ENCODE data around the gene DYNLT2B.

DNA sequence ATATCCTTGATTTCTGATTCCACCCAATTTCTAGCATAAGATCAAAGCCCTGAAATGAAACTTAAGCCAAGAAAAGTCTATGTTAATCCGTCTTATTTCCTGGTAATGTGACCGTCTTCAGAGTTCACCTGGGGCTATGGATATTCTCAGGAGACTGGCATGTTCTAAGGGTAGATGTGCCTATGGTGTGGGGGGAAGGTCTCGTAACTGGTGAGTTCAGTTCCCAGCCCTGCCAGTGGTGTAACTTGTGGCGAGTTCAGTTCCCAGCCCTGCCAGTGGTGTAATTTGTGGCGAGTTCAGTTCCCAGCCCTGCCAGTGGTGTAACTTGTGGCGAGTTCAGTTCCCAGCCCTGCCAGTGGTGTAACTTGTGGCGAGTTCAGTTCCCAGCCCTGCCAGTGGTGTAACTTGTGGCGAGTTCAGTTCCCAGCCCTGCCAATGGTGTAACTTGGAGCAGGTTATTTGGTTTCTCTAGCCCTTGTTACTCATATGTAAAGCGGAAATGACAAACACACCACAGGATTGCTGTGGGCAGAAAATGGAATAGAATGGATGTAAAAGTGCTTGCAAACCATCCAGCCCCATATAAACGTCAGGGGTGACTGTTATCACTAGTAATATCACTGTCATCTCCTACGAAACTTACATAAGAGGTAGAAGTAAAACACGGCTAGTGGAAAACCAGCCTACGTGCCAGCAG is 71.3 kb downstream of the DYNLT2B start:
- no peak for TF ChIP-seq EZH2phosphoT487 (IDR thresholded peaks at IDR 0.05; ENCODE audit: borderline replicate concordance)
- TF ChIP-seq, protein P1, sequence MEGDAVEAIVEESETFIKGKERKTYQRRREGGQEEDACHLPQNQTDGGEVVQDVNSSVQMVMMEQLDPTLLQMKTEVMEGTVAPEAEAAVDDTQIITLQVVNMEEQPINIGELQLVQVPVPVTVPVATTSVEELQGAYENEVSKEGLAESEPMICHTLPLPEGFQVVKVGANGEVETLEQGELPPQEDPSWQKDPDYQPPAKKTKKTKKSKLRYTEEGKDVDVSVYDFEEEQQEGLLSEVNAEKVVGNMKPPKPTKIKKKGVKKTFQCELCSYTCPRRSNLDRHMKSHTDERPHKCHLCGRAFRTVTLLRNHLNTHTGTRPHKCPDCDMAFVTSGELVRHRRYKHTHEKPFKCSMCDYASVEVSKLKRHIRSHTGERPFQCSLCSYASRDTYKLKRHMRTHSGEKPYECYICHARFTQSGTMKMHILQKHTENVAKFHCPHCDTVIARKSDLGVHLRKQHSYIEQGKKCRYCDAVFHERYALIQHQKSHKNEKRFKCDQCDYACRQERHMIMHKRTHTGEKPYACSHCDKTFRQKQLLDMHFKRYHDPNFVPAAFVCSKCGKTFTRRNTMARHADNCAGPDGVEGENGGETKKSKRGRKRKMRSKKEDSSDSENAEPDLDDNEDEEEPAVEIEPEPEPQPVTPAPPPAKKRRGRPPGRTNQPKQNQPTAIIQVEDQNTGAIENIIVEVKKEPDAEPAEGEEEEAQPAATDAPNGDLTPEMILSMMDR (conservative IDR thresholded peaks at IDR 0.05; ENCODE audit: low read length) = no peak
